HepG2 (cell line): ENCODE measurements around the gene ALDH16A1. TPM values are rescaled to one million over a fixed set of nuclear protein-coding genes. Genes with fewer than 3 reads are reported as not detected.

ENCODE experiments used
- EHMT2 ChIP-seq: fragments of 200-600 bp; sonication (generic); IDR thresholded peaks from 2 replicates; pipeline ENCODE4 v1.7.0; 2017; ENCODE audit warnings: antibody characterized with exemption, low read depth, low read length, borderline replicate concordance
- FOXA3 ChIP-seq: IDR thresholded peaks from 2 replicates; pipeline ENCODE4 v1.6.1; 2016; ENCODE audit warnings: missing genetic modification reagents, missing compliant biosample characterization
- GABPB1 ChIP-seq: IDR thresholded peaks from 2 replicates; pipeline ENCODE4 v1.6.1; 2016; ENCODE audit warnings: mild to moderate bottlenecking, missing genetic modification reagents, moderate library complexity, missing compliant biosample characterization
- IRF2 ChIP-seq: IDR thresholded peaks from 2 replicates; pipeline ENCODE4 v1.6.1; 2018; ENCODE audit warnings: missing genetic modification reagents, missing compliant biosample characterization
- LCORL ChIP-seq, 2 experiments: fragments of 450-650 bp in 1 of 2; sonication (generic) in 1 of 2; formaldehyde crosslinking in 1 of 2; IDR thresholded peaks; 2 replicates each; pipeline versions ENCODE4 v1.5.0 to v1.6.1; 2017 to 2020; ENCODE audit warnings: antibody characterized with exemption in 1 of 2, missing genetic modification reagents in 1 of 2
- LRRFIP1 ChIP-seq: sonication (generic); formaldehyde crosslinking; conservative IDR thresholded peaks from 2 replicates; pipeline ENCODE4 v1.4.0; 2020; ENCODE audit warnings: missing genetic modification reagents
- NCOA2 ChIP-seq: sonication (generic); formaldehyde crosslinking; IDR thresholded peaks from 2 replicates; pipeline ENCODE4 v1.8.0; 2022; ENCODE audit warnings: inconsistent platforms
- NFKBIZ ChIP-seq: IDR thresholded peaks from 2 replicates; pipeline ENCODE4 v1.6.1; 2018; ENCODE audit warnings: missing genetic modification reagents, missing compliant biosample characterization
- NR2C2 ChIP-seq: sonication (generic); formaldehyde crosslinking; IDR thresholded peaks from 2 replicates; pipeline ENCODE4 v1.4.0; 2020; ENCODE audit warnings: missing genetic modification reagents, mild to moderate bottlenecking, moderate library complexity, borderline replicate concordance
- PHF5A ChIP-seq: IDR thresholded peaks from one replicate; pipeline ENCODE4 v1.6.1; 2018; ENCODE audit warnings: low read depth, missing genetic modification reagents; ENCODE audit not compliant: unreplicated experiment
- POLR2A ChIP-seq, 2 experiments: IDR thresholded peaks; 2 replicates each; pipeline ENCODE4 v1.6.1; 2011; ENCODE audit warnings: low read depth in 2 of 2, low read length in 2 of 2, mild to moderate bottlenecking in 1 of 2, moderate library complexity in 1 of 2; ENCODE audit not compliant: insufficient read depth in 1 of 2
- PRDM10 ChIP-seq: sonication (generic); formaldehyde crosslinking; IDR thresholded peaks from 2 replicates; pipeline ENCODE4 v1.4.0; 2020; ENCODE audit warnings: low read depth, missing genetic modification reagents
- SP2 ChIP-seq: sonication (generic); formaldehyde crosslinking; IDR thresholded peaks from 2 replicates; pipeline ENCODE4 v1.5.1; 2020; ENCODE audit warnings: mild to moderate bottlenecking, missing genetic modification reagents
- ZBTB42 ChIP-seq: sonication (generic); formaldehyde crosslinking; IDR thresholded peaks from 2 replicates; pipeline ENCODE4 v1.5.0; 2020; ENCODE audit warnings: mild to moderate bottlenecking, missing genetic modification reagents
- ZKSCAN1 ChIP-seq: fragments of 150-350 bp; IDR thresholded peaks from 2 replicates; pipeline ENCODE4 v1.6.1; 2014; ENCODE audit warnings: low read length
- ZNF282 ChIP-seq: fragments of 450-650 bp; IDR thresholded peaks from 2 replicates; pipeline ENCODE4 v1.6.1; 2018; ENCODE audit not compliant: partially characterized antibody
- ZNF333 ChIP-seq: sonication (generic); formaldehyde crosslinking; IDR thresholded peaks from 2 replicates; pipeline ENCODE4 v1.4.0; 2020; ENCODE audit warnings: mild to moderate bottlenecking, missing genetic modification reagents, borderline replicate concordance
- ZNF614 ChIP-seq: IDR thresholded peaks from 2 replicates; pipeline ENCODE4 v1.6.1; 2018; ENCODE audit warnings: missing biosample characterization, missing genetic modification reagents, inconsistent platforms, borderline replicate concordance
- ZNF678 ChIP-seq: sonication (generic); formaldehyde crosslinking; IDR thresholded peaks from 2 replicates; pipeline ENCODE4 v1.4.0; 2020; ENCODE audit warnings: mild to moderate bottlenecking, missing genetic modification reagents
- ZNF879 ChIP-seq: sonication (generic); formaldehyde crosslinking; IDR thresholded peaks from 2 replicates; pipeline ENCODE4 v1.8.1; 2023; ENCODE audit warnings: missing genetic modification reagents
- polyA plus RNA-seq, 8 experiments: library from polyadenylated mRNA; depleted of rRNA in 3 of 8; stranded (reverse) in 7 of 8; unstranded in 1 of 8; fragments of >200 nt; fragmentation: Illumina TruSeq in 4 of 8; extraction: Trizol in 4 of 8; gene quantifications; 2 replicates each; pipeline versions ENCODE4 v1.2.1 to v1.2.3, GENCODE V29; 2011 to 2016; ENCODE audit warnings: low read depth in 4 of 8, missing spikeins in 1 of 8, mixed read lengths in 1 of 8; ENCODE audit not compliant: insufficient read depth in 1 of 8
- total RNA-seq, 5 experiments: library from RNA; depleted of rRNA; stranded (reverse); fragments of >200 nt; fragmentation: Illumina TruSeq; extraction: Trizol; gene quantifications; 2 replicates each; pipeline ENCODE4 v1.2.3, GENCODE V29; 2016; ENCODE audit warnings: low read depth in 1 of 5
- TF ChIP-seq, protein P1 (sequence below): sonication (generic); formaldehyde crosslinking; IDR thresholded peaks from 2 replicates; pipeline ENCODE4 v1.4.0; 2020; ENCODE audit warnings: mild to moderate bottlenecking, missing genetic modification reagents
- TF ChIP-seq, protein P2 (sequence below): sonication (generic); formaldehyde crosslinking; conservative IDR thresholded peaks from 2 replicates; pipeline ENCODE4 v1.8.0; 2022; ENCODE audit warnings: mild to moderate bottlenecking, moderate library complexity, missing genetic modification reagents

The ALDH16A1 gene
- total and polyA plus RNA-seq, 2 of the 13 experiments (the other 11 are each of a cell fraction or from before 2014, with no cell fraction given), result 8.4 to 34.9 TPM

DNA sequence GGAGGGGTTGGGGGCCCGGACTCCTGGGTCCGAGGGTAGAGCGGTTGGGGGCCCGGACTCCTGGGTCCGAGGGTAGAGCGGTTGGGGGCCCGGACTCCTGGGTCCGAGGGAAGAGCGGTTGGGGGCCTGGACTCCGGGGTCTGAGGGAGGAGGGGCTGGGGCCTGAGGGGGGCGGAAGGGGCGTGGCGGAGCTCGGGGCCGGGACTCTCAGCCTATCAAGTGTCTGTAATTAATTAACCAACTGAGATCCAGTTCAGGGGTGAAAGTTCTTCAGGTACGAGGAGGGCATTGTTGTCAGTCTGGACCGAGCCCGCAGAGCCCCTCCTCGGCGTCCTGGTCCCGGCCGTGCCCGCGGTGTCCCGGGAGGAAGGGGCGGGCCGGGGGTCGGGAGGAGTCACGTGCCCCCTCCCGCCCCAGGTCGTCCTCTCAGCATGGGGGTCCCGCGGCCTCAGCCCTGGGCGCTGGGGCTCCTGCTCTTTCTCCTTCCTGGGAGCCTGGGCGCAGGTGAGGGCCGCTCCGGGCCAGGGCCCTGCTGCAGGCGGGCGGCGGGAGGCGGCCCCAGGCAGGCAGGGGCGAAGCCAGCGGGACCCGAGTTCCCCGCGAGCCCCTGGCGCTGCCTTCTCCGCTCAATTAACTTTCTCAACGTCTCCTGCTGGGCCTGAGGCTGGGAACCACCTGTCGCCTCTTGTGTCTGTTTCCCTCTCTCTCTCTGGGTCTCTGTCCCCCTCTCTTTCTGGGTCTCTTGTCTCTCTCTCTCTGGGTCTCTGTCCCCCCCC lies 60.1 kb downstream of the ALDH16A1 start (continued):
- TF ChIP-seq PRDM10 (CRISPR knock-in tag) (peak; percentile 80), LCORL (IDR thresholded peaks at IDR 0.05) (no peak), LCORL (CRISPR knock-in tag; IDR thresholded peaks at IDR 0.05) (peak; percentile 63; the same call in 1 of the 2 replicates), ZNF282 (no peak), ZNF333 (CRISPR knock-in tag) (peak; percentile 54; the same call in 1 of the 2 replicates), FOXA3 (CRISPR knock-in tag) (peak; percentile 44; the same call in 1 of the 2 replicates), SP2 (CRISPR knock-in tag) (0 out of 2 replicates have a peak, but pooled peaks have one; percentile 29), GABPB1 (CRISPR knock-in tag) (peak; percentile 76), POLR2A (IDR thresholded peaks at IDR 0.05; ENCODE audit: insufficient read depth in 1 of 2, low read depth in 2 of 2, low read length in 2 of 2) (peak; percentile 91 to 97), ZNF614 (CRISPR knock-in tag) (peak; percentile 35; the same call in 1 of the 2 replicates), NFKBIZ (CRISPR knock-in tag) (no peak), PHF5A (no peak), ZNF879 (no peak), NR2C2 (CRISPR knock-in tag) (peak; percentile 67; the same call in 1 of the 2 replicates), ZKSCAN1 (no peak), EHMT2 (no peak), NCOA2 (CRISPR knock-in tag) (peak; percentile 46; the same call in 1 of the 2 replicates), LRRFIP1 (CRISPR knock-in tag) (no peak), ZBTB42 (no peak), ZNF678 (no peak), IRF2 (CRISPR knock-in tag) (peak; percentile 74)
- TF ChIP-seq, protein P1, sequence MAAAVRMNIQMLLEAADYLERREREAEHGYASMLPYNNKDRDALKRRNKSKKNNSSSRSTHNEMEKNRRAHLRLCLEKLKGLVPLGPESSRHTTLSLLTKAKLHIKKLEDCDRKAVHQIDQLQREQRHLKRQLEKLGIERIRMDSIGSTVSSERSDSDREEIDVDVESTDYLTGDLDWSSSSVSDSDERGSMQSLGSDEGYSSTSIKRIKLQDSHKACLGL (CRISPR knock-in tag), result no peak
- TF ChIP-seq, protein P2, sequence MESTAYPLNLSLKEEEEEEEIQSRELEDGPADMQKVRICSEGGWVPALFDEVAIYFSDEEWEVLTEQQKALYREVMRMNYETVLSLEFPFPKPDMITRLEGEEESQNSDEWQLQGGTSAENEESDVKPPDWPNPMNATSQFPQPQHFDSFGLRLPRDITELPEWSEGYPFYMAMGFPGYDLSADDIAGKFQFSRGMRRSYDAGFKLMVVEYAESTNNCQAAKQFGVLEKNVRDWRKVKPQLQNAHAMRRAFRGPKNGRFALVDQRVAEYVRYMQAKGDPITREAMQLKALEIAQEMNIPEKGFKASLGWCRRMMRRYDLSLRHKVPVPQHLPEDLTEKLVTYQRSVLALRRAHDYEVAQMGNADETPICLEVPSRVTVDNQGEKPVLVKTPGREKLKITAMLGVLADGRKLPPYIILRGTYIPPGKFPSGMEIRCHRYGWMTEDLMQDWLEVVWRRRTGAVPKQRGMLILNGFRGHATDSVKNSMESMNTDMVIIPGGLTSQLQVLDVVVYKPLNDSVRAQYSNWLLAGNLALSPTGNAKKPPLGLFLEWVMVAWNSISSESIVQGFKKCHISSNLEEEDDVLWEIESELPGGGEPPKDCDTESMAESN (CRISPR knock-in tag), result 0 out of 2 replicates have a peak, but pooled peaks have one; percentile 53
